Naive B cell (primary cell): ENCODE data around the gene PLEKHS1. TPM values are rescaled to one million over a fixed set of nuclear protein-coding genes. Genes with fewer than 3 reads are reported as not detected.
"Not testable (repeated sequence)": the region's sequence is repeated elsewhere in the genome, so short reads cannot be mapped to it uniquely, and the experiment has no call there.

Experiments used
- ATAC-seq, 2 donors: fragments of 150-1000 bp; cut with Tn5 transposase; 2 replicates each; pipeline ENCODE4 v1.10.0; 2021; ENCODE audit warnings: low read depth in 2 of 2, mild to moderate bottlenecking in 2 of 2, moderate library complexity in 2 of 2
- DNase-seq: peaks from one replicate; pipeline ENCODE4 v3.0.0; 2022
- H3K27ac Mint-ChIP-seq, 6 donors: one replicate each; pipeline ENCODE4 v1.8.0; 2020 to 2022; ENCODE audit warnings: mild to moderate bottlenecking in 6 of 6, mixed read lengths in 6 of 6, moderate library complexity in 5 of 6, inconsistent platforms in 2 of 6
- H3K27me3 Mint-ChIP-seq, 3 donors: one replicate each; pipeline ENCODE4 v1.8.0; 2021 to 2022; ENCODE audit warnings: mixed read lengths in 3 of 3, mild to moderate bottlenecking in 1 of 3
- H3K36me3 Mint-ChIP-seq, 2 donors: one replicate each; pipeline ENCODE4 v1.8.0; 2020 to 2022; ENCODE audit warnings: mixed read lengths in 2 of 2, inconsistent platforms in 1 of 2, mild to moderate bottlenecking in 1 of 2
- H3K4me1 Mint-ChIP-seq, 3 donors: one replicate each; pipeline ENCODE4 v1.8.0; 2020 to 2022; ENCODE audit warnings: mixed read lengths in 3 of 3, inconsistent platforms in 1 of 3, mild to moderate bottlenecking in 1 of 3, moderate library complexity in 1 of 3
- H3K4me3 Mint-ChIP-seq, 8 donors: one replicate each; pipeline ENCODE4 v1.8.0; 2020 to 2022; ENCODE audit warnings: mild to moderate bottlenecking in 8 of 8, mixed read lengths in 8 of 8, moderate library complexity in 8 of 8, inconsistent platforms in 2 of 8
- H3K9me3 Mint-ChIP-seq, 7 donors: one replicate each; pipeline ENCODE4 v1.8.0; 2020 to 2022; ENCODE audit warnings: mixed read lengths in 7 of 7, mild to moderate bottlenecking in 5 of 7, inconsistent platforms in 2 of 7, moderate library complexity in 1 of 7
- polyA plus RNA-seq, 6 donors: library from polyadenylated mRNA; unstranded; fragments of 300-500 nt; fragmentation: Illumina TruSeq; gene quantifications; one replicate each; pipeline ENCODE4 v1.2.3, GENCODE V29; 2021; ENCODE audit warnings: low read depth in 6 of 6

The PLEKHS1 gene
- polyA plus RNA-seq, 6 donors from 2014 or later, result not detected

GRCh38 chr10:113752553-113752952, 1.1 kb downstream of the PLEKHS1 start:
- Mint-ChIP-seq H3K9me3 (no peaks in the 10 kb centered on the region), H3K27ac (no peak overlapping the region), H3K27me3 (peaks cover 14 to 30% (median 30%) of the 10 kb centered on the region in 3 donors), H3K36me3 (no peaks in the 10 kb centered on the region), H3K4me3 (no peak overlapping the region), H3K4me1 (peaks cover 0 to 3% (median 0%) of the 10 kb centered on the region in 3 donors)
- ATAC-seq (no peak), DNase-seq (no peak)

GRCh38 chr10:113753020-113753692, 1.7 kb downstream of the PLEKHS1 start:
- ATAC-seq (no peak), DNase-seq (no peak)
- Mint-ChIP-seq H3K4me1 (peaks cover 0 to 3% (median 0%) of the 10 kb centered on the region in 3 donors), H3K36me3 (no peaks in the 10 kb centered on the region), H3K4me3 (no peak overlapping the region), H3K27me3 (peaks cover 14 to 30% (median 28%) of the 10 kb centered on the region in 3 donors), H3K9me3 (no peaks in the 10 kb centered on the region), H3K27ac (no peak overlapping the region)

- ATAC-seq (no peak), DNase-seq (no peak)
- no peak overlapping the region for H3K4me3 Mint-ChIP-seq
- H3K27ac Mint-ChIP-seq, result no peak overlapping the region
- H3K9me3 Mint-ChIP-seq, result no peaks in the 10 kb centered on the region
- no peaks in the 10 kb centered on the region for H3K36me3 Mint-ChIP-seq
- H3K4me1 Mint-ChIP-seq, result peaks cover 0 to 3% (median 0%) of the 10 kb centered on the region in 3 donors
- peaks cover 14 to 30% (median 28%) of the 10 kb centered on the region in 3 donors for H3K27me3 Mint-ChIP-seq
Observed at GRCh38 chr10:113754125-113754524, 2.6 kb downstream of the PLEKHS1 start.

GRCh38 chr10:113754768-113755167, 3.3 kb downstream of the PLEKHS1 start:
- no peak for ATAC-seq
- Mint-ChIP-seq H3K27me3 (peaks cover 14 to 32% (median 28%) of the 10 kb centered on the region in 3 donors), H3K27ac (no peak overlapping the region), H3K9me3 (no peaks in the 10 kb centered on the region), H3K4me1 (peaks cover 0 to 3% (median 0%) of the 10 kb centered on the region in 3 donors), H3K36me3 (no peaks in the 10 kb centered on the region), H3K4me3 (no peak overlapping the region)
- no peak for DNase-seq

- H3K4me3 Mint-ChIP-seq, result no peak overlapping the region
- no peak overlapping the region for H3K27ac Mint-ChIP-seq
- no peaks in the 10 kb centered on the region for H3K9me3 Mint-ChIP-seq
- no peaks in the 10 kb centered on the region for H3K36me3 Mint-ChIP-seq
- H3K27me3 Mint-ChIP-seq, result peaks cover 14 to 38% (median 28%) of the 10 kb centered on the region in 3 donors
- ATAC-seq (no peak), DNase-seq (no peak)
- peaks cover 0 to 3% (median 0%) of the 10 kb centered on the region in 3 donors for H3K4me1 Mint-ChIP-seq
Observed at GRCh38 chr10:113756940-113757543, 5.6 kb downstream of the PLEKHS1 start.

- H3K4me3 Mint-ChIP-seq, result no peak overlapping the region
- peaks cover 5 to 8% of the 10 kb centered on the region in 2 donors for H3K36me3 Mint-ChIP-seq
- no peak for ATAC-seq
- H3K27ac Mint-ChIP-seq, result no peak overlapping the region
- no peak for DNase-seq
- peaks cover 0 to 27% (median 22%) of the 10 kb centered on the region in 3 donors for H3K27me3 Mint-ChIP-seq
- H3K9me3 Mint-ChIP-seq, result peaks cover 5 to 20% (median 12%) of the 10 kb centered on the region in 7 donors
- no peaks in the 10 kb centered on the region for H3K4me1 Mint-ChIP-seq
Observed at GRCh38 chr10:113762083-113762482, 10.6 kb downstream of the PLEKHS1 start.

GRCh38 chr10:113764582-113764981, 13.1 kb downstream of the PLEKHS1 start:
- Mint-ChIP-seq H3K4me3 (no peak overlapping the region), H3K4me1 (no peaks in the 10 kb centered on the region), H3K27ac (no peak overlapping the region), H3K27me3 (peaks cover 12 to 44% (median 39%) of the 10 kb centered on the region in 3 donors), H3K36me3 (peaks cover 5 to 8% of the 10 kb centered on the region in 2 donors), H3K9me3 (peaks cover 5 to 20% (median 12%) of the 10 kb centered on the region in 7 donors)
- ATAC-seq, result no peak
- DNase-seq, result no peak

GRCh38 chr10:113765910-113766309, 14.4 kb downstream of the PLEKHS1 start:
- no peak for DNase-seq
- peaks cover 5 to 8% of the 10 kb centered on the region in 2 donors for H3K36me3 Mint-ChIP-seq
- H3K27me3 Mint-ChIP-seq, result peaks cover 25 to 51% (median 50%) of the 10 kb centered on the region in 3 donors
- ATAC-seq, result no peak
- H3K27ac Mint-ChIP-seq, result no peak overlapping the region
- peaks cover 5 to 20% (median 12%) of the 10 kb centered on the region in 7 donors for H3K9me3 Mint-ChIP-seq
- H3K4me1 Mint-ChIP-seq, result no peaks in the 10 kb centered on the region
- no peak overlapping the region for H3K4me3 Mint-ChIP-seq

GRCh38 chr10:113767222-113767621, 15.7 kb downstream of the PLEKHS1 start:
- no peaks in the 10 kb centered on the region for H3K4me1 Mint-ChIP-seq
- peaks cover 5 to 8% of the 10 kb centered on the region in 2 donors for H3K36me3 Mint-ChIP-seq
- peaks cover 5 to 20% (median 12%) of the 10 kb centered on the region in 7 donors for H3K9me3 Mint-ChIP-seq
- H3K4me3 Mint-ChIP-seq, result no peak overlapping the region
- H3K27ac Mint-ChIP-seq, result no peak overlapping the region
- ATAC-seq (no peak), DNase-seq (no peak)
- peaks cover 35 to 61% (median 59%) of the 10 kb centered on the region in 3 donors for H3K27me3 Mint-ChIP-seq

- Mint-ChIP-seq H3K4me1 (no peaks in the 10 kb centered on the region), H3K4me3 (no peak overlapping the region), H3K36me3 (no peaks in the 10 kb centered on the region), H3K27me3 (peaks cover 37 to 54% (median 51%) of the 10 kb centered on the region in 3 donors), H3K27ac (no peak overlapping the region), H3K9me3 (no peaks in the 10 kb centered on the region)
- ATAC-seq (no peak), DNase-seq (no peak)
Observed at GRCh38 chr10:113770346-113770745, 18.9 kb downstream of the PLEKHS1 start.

- H3K27ac Mint-ChIP-seq, H3K36me3 Mint-ChIP-seq, H3K4me1 Mint-ChIP-seq, H3K9me3 Mint-ChIP-seq, ATAC-seq, DNase-seq, H3K4me3 Mint-ChIP-seq: not testable (repeated sequence)
- H3K27me3 Mint-ChIP-seq, result peaks cover 41 to 51% (median 46%) of the 10 kb centered on the region in 3 donors
Observed at GRCh38 chr10:113771131-113771530, 19.6 kb downstream of the PLEKHS1 start.

- Mint-ChIP-seq H3K27ac (peak overlapping the region in 1 of 6 donors; percentile 1), H3K4me3 (no peak overlapping the region), H3K9me3 (no peaks in the 10 kb centered on the region), H3K27me3 (peaks cover 30 to 34% (median 33%) of the 10 kb centered on the region in 3 donors), H3K36me3 (no peaks in the 10 kb centered on the region), H3K4me1 (no peaks in the 10 kb centered on the region)
- no peak for ATAC-seq
- DNase-seq, result no peak
Observed at GRCh38 chr10:113775686-113776294, 24.3 kb downstream of the PLEKHS1 start.

- DNase-seq (no peak), ATAC-seq (no peak)
- no peaks in the 10 kb centered on the region for H3K36me3 Mint-ChIP-seq
- H3K9me3 Mint-ChIP-seq, result no peaks in the 10 kb centered on the region
- H3K4me1 Mint-ChIP-seq, result no peaks in the 10 kb centered on the region
- H3K4me3 Mint-ChIP-seq, result no peak overlapping the region
- no peak overlapping the region for H3K27ac Mint-ChIP-seq
- peaks cover 31 to 35% (median 31%) of the 10 kb centered on the region in 3 donors for H3K27me3 Mint-ChIP-seq
Observed at GRCh38 chr10:113776553-113776952, 25.1 kb downstream of the PLEKHS1 start.
